ENCODE results near the gene BCL2.

The BCL2 gene

DNA sequence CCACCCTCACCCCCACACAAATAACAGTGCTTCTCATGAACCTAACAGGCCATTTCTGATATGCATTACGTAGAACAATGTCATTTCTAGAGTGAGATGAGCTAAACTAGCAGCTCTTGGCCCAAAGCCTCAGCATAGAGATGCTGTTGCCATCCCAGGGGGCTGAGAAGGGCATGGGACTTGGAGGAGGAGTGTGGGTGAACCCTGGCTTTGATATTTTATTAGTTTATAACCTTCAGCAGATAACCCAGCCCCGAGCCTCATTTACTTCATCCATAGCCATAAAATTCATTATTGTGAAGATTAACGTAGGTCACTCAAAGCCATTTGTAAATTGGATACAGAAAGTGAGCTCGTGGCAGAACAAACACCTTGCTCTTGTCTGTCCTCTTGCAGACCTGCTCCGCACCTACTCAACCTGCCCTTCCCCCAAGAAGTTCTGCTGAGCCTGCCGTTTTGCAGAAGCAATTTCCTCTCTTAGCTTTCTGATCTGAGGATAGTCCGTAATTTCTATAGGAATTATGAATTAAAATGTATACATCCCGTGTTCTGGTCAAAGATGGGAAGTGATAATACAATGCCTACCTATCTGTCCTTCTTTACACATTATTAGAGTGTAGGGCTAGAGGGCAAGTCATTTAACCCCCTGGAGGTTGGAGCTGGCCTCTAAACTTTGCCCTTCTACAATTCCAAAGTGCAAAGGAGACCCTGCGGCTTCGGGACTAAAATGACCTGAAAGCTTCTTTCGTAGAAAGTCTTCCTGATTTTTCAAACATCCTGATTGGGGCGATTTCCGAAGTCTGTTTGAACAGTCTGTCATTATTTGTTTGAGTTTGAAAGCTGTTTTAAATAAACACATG, 187.4 kb downstream of the BCL2 start:
- TF ChIP-seq, protein P1, sequence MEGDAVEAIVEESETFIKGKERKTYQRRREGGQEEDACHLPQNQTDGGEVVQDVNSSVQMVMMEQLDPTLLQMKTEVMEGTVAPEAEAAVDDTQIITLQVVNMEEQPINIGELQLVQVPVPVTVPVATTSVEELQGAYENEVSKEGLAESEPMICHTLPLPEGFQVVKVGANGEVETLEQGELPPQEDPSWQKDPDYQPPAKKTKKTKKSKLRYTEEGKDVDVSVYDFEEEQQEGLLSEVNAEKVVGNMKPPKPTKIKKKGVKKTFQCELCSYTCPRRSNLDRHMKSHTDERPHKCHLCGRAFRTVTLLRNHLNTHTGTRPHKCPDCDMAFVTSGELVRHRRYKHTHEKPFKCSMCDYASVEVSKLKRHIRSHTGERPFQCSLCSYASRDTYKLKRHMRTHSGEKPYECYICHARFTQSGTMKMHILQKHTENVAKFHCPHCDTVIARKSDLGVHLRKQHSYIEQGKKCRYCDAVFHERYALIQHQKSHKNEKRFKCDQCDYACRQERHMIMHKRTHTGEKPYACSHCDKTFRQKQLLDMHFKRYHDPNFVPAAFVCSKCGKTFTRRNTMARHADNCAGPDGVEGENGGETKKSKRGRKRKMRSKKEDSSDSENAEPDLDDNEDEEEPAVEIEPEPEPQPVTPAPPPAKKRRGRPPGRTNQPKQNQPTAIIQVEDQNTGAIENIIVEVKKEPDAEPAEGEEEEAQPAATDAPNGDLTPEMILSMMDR (conservative IDR thresholded peaks at IDR 0.05; ENCODE audit: low read length), result no peak
- no peak overlapping the region for H3K4me3 ChIP-seq (ENCODE audit: low read length)
- DNase-seq (ENCODE audit: low read depth), result no peak

DNA sequence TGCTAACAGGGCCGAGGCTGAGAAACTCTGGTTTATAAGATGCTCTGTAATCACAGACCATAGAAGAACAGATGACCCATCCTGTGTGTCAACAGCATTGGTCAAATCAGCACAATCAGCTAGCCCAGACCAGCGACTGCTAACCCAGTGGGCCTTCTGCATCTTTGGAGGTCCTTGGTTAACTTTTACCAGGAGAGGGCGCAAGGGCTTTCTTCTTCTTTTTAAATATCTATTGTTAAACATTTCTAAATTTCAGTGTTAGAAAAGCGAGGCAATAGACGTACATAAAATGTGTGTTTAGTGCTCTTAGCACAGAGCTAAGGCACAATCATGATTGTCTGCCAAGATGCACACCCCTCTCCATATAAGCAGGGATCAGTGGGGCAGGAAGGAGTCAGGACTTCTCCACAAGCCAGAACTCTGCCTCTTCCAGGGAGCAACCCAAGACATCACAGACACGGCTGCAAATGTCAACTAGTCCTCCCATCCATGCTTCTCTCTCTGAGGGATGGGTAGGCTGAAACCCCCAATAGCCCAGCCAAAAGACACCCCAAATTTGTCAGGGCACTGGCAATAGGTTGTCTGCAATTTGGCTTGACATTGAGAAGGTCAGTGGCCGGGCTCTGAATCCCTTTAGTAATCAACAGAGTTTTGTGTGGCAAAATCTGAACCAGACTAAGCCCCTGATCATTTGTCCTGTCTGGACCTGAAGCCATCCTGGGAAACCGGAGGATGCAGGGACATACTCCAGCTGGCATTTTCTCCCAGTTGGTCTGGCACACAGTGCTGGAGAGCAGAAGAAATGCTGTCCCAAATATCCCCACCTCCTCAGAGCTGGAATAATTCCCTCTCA, 188.2 kb downstream of the BCL2 start:
- no peak overlapping the region for H3K4me3 ChIP-seq (ENCODE audit: low read length)
- TF ChIP-seq, protein P1 (conservative IDR thresholded peaks at IDR 0.05; ENCODE audit: low read length), result peak; percentile 78
- peak; percentile 64 for DNase-seq (ENCODE audit: low read depth)

DNA sequence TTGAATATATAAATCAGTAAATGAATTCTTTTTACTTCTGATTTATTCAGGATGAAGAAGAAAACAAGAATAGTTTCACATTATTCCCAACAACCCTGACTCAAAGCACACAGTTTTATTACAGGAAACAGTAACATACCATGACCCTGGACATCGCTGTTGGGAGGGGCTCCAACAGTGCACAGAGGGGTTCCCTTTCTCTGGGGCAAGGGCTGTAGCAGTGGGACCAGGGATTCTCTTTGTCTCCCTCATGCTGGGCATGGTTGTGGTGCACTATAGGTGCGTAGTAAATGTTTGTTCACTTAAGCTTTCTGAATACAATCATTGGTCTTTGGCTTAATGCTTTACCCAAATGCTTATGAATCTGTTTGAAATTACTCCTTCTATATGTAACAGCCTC, 189.4 kb downstream of the BCL2 start:
- no peak for DNase-seq (ENCODE audit: low read depth)
- TF ChIP-seq, protein P1 (conservative IDR thresholded peaks at IDR 0.05; ENCODE audit: low read length), result no peak
- no peak overlapping the region for H3K4me3 ChIP-seq (ENCODE audit: low read length)

DNA sequence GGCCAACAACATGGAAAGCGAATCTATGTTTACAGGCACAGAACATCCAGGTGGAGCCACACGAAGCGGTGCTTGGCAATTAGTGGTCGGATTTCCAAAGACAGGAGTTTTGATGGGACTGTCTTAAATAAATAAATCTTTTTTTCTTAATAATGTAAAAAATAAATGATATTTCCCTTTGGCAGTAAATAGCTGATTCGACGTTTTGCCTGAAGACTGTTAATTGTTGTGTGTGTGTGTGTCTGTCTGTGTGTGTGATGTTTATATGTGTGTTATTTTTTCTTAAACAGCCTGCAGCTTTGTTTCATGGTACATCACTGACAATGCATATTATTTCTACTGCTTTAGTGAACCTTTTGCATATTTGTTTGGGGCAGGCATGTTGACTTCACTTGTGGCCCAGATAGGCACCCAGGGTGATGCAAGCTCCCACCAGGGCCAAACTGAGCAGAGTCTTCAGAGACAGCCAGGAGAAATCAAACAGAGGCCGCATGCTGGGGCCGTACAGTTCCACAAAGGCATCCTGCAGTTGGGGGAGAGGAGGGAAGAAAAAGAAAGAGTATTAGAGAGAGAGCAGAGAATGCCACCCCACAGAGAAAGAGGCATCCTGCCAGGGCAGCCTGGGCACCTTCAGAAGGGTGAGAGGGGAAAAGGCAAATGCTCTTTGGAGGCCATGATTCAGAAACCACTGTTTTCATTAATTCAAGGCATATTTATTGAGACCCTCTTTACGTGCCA, 191.2 kb downstream of the BCL2 start:
- no peak for DNase-seq (ENCODE audit: low read depth)
- TF ChIP-seq, protein P1 (conservative IDR thresholded peaks at IDR 0.05; ENCODE audit: low read length), result no peak
- H3K4me3 ChIP-seq (ENCODE audit: low read length), result no peak overlapping the region

DNA sequence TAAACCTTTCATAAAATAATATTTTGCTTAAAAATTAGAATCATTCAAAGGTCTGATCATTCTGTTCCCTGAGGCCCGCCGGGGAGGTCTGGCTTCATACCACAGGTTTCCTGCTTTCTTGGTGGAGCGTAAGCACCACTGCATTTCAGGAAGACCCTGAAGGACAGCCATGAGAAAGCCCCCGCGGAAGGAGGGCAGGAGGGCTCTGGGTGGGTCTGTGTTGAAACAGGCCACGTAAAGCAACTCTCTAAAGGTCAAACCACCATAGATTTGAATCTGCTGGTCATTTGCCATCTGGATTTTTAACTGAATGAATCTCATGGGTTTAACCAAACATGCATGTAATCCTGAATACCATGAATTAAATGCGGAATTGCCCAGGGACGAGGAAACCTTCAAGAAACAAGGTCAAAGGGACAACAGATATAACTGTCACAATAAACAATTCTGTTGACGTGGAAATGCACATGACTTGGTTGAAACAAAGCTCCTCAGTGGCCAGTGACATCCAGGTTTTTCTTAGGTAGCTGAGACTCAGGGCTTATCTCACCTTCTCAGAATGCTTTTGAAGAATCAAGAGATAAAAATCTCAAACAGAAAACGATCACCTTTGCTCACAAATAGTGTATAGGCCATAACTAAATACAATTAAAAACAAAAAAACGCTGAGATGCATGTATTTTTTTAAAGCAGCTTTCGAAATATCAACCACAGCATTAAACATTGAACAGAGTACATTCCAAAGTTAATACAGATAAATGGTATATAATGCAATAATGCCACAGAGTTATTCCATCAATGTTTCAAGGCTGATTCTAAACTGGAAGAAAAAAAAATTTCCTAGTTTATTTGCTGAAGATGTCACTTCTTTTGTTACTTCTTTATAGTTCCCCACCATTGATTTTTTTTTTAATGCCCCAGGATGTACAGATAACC, 193.2 kb downstream of the BCL2 start:
- no peak for DNase-seq (ENCODE audit: low read depth)
- H3K4me3 ChIP-seq (ENCODE audit: low read length), result no peak overlapping the region
- TF ChIP-seq, protein P1 (conservative IDR thresholded peaks at IDR 0.05; ENCODE audit: low read length), result no peak

DNA sequence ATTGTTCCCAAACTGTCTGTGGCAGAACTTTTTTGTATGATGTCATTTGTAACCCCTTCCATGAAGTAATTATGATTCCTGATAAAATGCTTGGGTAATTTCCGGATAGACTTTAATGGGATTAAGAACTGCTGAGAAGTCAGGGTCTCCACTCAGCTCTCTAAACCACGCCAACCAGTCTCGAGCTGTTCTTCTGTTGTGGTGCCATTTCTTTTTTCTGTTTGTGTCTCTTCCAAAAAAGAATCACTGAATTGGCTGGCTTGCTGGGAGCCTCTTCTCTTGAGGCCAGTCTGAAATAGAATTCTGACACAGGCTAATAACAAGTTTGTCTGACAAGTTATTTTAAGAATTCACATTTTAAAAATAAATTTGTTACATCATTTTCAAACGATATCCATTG, 198.9 kb downstream of the BCL2 start:
- H3K4me3 ChIP-seq (ENCODE audit: low read length), result no peak overlapping the region
- TF ChIP-seq, protein P1 (conservative IDR thresholded peaks at IDR 0.05; ENCODE audit: low read length), result no peak
- no peak for DNase-seq (ENCODE audit: low read depth)

Data from AG10803 (cell line).